A673 (cell line): ENCODE data around the gene NUP88.

Source experiments
- EZH2 ChIP-seq: fragments of 200-600 bp; sonication (generic); IDR thresholded peaks from 2 replicates; pipeline ENCODE4 v1.6.1; 2017; ENCODE audit warnings: borderline replicate concordance, low read depth, mild to moderate bottlenecking, mixed read lengths, antibody characterized with exemption, low read length; ENCODE audit not compliant: poor library complexity, severe bottlenecking
- TF ChIP-seq, protein P1 (sequence below): fragments of 300-800, 200-600 bp; sonication (generic); conservative IDR thresholded peaks from 2 replicates; pipeline ENCODE4 v1.5.1; 2017; ENCODE audit warnings: low read depth, mild to moderate bottlenecking, antibody characterized with exemption, low read length, moderate library complexity, mixed read lengths

DNA sequence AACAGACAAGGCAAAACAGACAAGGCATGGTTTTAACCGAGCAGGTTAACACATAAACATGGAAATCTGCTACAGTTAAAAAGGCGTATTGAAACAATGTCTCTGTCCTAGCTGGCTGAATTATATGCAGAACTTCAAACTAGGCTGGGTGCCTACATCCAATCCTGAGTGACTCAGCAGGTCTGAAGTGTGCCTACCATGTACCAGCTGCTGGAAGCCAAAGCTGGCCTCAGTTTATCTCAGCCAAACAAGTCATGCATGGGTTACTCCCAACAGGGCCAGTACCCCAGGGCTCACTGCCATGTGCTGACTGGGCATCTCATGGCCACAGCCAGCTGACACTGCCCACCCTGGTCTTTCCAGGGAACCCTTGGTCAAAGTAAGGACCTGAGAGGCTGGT lies 15.5 kb upstream of the NUP88 start:
- TF ChIP-seq, protein P1, sequence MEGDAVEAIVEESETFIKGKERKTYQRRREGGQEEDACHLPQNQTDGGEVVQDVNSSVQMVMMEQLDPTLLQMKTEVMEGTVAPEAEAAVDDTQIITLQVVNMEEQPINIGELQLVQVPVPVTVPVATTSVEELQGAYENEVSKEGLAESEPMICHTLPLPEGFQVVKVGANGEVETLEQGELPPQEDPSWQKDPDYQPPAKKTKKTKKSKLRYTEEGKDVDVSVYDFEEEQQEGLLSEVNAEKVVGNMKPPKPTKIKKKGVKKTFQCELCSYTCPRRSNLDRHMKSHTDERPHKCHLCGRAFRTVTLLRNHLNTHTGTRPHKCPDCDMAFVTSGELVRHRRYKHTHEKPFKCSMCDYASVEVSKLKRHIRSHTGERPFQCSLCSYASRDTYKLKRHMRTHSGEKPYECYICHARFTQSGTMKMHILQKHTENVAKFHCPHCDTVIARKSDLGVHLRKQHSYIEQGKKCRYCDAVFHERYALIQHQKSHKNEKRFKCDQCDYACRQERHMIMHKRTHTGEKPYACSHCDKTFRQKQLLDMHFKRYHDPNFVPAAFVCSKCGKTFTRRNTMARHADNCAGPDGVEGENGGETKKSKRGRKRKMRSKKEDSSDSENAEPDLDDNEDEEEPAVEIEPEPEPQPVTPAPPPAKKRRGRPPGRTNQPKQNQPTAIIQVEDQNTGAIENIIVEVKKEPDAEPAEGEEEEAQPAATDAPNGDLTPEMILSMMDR = no peak
- no peak for TF ChIP-seq EZH2
